CD4-positive, alpha-beta T cell treated with Interleukin-12 subunit alpha and Interleukin-12 subunit beta, for 1 hour (primary cell): ENCODE data around the gene RGS7.
"Not testable (repeated sequence)": the region's sequence is repeated elsewhere in the genome, so short reads cannot be mapped to it uniquely, and the experiment has no call there.

Source experiments
- DNase-seq: peaks from one replicate; pipeline ENCODE4 v3.0.0-alpha.2; 2020

Gene RGS7

DNA sequence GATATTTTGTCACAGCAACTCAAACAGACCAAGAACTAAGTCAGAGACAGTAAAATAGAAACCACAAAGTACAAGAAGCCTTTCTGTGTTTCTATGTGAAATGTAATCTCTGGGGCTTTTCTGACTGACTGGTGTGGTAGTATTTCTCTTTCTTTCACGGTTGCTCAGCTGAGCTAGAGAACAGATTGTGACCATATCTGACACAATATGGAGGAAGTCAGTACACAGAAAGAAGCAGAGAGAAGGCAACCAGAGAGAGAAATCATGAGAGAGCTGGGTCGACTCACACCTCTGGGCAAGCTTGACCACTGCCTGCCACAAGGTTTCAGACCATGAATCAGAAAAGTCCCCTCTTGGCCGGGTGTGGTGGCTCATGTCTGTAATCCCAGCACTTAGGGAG is 536.2 kb downstream of the RGS7 start:
- no peak for DNase-seq

DNA sequence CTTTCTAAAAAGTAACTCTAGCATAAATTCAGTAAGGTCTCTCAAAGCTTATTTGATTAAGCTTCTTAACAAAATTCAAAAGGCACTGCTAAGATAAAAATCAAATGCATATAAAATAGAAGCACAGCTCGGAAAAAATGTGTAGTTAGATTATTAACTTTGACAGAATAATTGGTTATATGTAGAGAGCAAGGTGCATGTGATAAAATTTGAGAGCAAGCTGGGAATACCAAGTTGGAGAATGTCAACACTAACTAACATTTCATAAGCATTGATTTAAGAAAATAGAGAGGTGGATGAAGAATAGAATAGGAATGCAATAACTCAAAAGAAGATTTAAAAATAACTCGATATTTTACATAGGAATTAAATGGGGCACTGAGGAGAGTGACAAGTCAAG is 540.5 kb downstream of the RGS7 start:
- DNase-seq: no peak

DNA sequence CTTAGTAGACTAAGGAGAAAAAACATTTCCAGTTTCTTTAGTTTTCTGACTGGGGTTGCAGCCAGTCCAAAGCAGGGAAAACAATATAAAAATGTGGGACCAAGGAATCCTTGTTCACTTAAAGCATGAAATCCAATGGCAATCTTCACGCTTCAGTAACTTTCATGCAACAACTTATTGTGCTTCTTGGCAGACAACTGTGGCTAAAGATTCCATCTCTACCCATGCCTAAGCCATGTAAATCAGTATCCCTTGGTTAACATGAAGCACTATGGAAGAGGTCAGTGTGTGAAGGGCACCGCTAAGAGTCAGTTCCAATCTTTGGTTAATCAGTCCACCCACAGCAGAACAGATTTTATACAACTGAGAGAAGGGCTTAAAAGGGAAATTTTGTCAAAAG is 543.3 kb downstream of the RGS7 start:
- DNase-seq: no peak

DNA sequence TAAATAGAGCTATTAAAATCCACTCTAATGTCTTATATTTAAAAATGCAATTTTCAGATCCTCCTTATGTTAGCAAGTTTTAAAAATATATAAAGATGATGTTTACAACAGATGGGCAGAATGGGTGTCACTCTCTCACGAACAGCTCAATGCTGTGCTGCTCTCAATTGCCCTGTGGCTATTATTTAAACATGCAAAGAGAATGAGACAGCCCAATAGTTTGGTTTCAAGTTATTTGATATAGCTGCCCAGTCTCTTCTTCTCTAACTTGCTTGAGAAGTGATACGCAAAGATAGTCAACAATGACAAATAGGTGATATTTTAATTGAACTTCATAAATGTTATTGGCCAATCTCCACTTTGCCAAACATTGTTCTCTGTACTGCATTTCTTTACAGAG is 545.7 kb downstream of the RGS7 start:
- no peak for DNase-seq

DNA sequence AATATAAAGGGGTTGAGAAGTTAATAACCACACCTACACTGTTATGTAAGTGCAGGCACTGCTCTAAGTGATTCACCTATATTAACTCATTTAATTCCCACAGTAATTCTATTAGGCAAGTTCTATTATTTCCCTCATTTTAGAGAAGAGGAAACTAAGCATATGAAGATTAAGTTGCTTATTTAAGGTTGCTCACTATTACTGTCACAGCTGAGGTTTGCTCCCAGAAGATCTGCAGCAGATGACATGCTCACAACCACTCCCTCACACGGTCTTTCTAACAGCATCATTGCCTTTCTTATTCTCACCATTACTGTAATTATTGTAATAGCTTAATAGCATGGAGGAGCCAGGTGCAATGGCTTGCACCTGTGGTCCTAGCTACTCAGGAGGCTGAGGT is 548.6 kb downstream of the RGS7 start:
- no peak for DNase-seq

DNA sequence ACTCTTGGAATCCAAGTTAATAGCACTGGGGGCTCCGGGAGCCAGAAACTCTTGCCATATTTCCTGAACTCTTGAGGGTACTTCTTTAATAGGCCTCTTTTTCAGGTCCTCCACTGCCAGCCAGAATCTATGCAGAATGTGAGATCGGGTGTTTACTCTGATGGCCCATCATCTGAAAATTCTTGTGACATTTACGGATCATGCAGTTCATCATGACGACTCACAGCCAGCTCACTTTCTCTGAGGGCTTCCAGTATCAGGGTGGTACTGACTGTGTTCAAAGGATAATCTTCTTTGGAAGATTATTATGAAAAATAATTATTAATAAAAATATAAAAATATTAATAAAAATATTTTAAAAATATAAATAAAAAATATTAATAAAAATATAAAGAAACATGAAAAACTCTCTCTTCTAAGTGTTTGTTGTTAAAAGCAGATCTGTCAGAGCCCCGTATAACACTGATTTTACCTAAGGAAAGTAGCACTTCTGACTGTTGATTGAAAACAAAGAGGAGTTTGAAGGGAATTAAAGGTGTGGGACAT is 550.7 kb downstream of the RGS7 start:
- no peak for DNase-seq

DNA sequence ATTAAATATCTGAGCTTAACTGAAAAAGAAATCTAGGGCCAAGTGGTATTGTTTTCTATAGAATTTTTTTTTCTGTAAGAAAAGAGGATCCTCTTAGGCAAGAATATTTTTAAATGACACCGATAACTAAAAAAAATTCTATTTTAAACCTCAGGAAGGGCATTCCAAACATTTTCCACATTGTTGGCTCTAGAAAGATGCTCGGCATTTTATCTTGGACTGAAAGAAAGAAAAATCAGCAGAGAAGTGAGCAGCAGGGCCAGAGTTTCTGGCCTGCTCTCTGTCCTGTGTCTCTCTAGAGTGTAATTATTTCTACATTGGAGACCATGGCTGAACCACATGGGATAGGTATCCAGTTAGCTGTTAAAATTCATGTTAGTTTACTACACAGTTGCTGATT is 552.5 kb downstream of the RGS7 start:
- no peak for DNase-seq

DNA sequence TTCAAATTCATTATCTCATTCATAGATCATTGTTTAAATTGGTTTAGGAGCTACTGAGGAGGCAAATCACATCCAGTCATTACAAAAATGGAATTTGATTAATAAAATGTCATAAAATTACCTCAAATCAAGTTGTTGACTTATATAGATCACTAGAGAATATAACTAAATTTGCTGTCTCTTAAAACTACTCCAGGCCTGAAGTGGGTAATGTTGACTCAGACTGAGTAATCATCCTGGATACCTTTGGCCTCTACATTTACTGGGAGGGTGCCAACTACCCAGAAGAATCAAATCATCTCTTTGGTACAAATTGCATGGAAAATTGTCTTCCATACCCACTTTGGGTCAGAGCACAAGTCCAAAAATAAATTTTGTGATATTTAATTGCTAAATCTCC is 553.9 kb downstream of the RGS7 start:
- no peak for DNase-seq

DNA sequence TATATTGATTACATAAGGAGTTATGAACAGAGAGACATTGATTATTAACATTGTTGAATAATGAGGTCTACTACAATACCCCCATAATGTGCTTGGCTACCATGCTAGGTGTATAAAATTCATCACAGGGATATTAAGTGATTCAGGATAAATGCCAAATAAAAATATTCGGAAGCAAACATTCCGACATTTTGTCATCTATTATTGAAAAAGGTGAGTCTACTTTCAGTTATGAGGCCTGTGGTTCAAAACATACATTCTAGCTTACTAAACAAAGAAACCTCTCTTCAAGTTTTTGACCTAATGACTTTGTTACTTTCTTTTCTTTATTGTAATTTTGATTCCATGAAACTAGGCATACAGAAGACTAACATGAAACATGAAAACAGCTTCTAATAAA is 554.7 kb downstream of the RGS7 start:
- no peak for DNase-seq

DNA sequence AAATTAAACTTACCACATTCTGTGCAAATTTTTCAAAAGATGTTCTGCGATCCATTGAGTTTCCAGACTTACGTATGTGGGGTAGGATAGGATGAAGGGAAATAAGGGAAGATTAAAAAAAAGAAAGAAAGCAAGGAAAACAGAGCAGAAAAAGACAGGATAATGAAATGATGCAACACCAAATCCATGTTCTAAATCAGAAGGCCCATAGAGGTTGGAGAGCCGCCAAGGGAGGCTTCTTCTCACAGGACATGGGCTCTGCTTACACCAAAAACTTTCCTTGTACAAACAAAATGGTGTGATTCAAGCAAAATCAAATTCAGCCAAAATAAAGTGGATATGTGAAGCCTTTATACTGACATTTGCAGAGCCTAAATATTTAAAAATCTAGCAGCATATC is 555.6 kb downstream of the RGS7 start:
- no peak for DNase-seq

DNA sequence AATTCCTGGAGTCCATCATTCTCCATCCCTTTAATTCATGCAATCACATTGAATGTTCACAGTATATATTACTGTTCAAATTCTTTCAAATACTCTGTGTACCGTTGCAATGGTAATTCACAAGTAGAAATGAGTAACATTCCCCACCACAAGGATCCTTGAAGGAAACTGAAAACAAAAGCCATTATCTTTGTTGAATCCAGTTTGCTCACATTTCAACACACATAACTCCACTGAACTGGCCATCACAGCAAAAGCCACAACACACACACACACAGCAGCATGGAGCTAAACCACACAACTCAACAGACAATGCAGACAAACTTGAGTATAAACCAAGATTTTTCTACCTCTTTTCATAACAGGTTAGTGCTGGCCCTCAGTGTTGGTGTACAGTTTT is 556.7 kb downstream of the RGS7 start:
- no peak for DNase-seq

DNA sequence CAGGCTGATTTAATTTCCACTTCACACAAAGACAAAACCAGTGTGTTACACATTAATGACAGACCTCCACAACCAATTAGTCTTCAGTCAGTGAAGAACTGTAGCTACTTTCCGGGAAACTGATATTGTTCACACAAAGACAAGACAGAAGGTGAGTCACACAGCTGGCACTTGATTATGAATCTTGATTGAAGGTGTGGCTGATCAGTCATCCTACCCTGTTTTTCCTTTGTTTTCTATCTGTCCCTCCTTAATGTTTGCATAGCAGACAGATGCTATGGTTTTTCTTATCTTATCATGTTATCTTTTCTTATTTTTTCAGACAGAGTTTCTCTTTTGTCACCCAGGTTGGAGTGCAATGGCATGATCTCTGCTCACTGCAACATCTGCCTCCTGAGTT is 560.0 kb downstream of the RGS7 start:
- no peak for DNase-seq

DNA sequence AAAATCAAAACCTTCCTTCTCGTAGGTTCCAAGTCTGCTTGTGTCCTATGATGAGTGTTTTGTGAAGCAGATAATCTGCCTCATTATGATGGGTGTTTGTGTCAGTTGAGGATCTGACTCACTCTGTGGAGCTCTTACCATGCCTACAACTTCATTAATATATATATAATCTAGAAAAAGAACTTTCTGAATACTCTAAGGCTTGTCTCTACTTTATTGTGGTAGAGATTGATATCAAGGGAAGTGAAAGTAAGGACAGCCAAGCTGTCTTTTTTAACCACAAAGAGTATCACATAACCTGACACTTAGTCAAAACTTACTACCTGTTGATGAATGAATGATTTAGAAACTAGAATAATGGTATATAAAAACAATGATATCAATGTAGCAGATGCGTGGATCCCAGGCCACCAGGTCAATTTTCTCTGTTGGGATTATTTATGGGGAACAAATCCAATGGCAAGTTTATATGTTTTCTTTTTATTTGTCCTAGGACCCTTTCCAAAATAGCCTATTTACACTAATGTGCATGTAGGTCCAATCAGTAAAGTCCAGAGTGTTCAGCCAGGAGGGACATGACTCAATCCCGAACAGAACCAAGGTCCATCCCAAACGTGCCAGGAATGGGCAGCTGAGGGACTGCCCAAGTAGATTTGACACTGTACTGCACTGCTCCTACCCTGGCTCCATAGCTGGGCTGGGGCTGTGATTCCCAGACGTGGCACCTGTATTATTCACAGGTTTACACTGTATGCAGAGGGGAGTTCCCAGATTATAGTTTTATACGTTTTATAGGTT is 562.8 kb downstream of the RGS7 start:
- DNase-seq: no peak

DNA sequence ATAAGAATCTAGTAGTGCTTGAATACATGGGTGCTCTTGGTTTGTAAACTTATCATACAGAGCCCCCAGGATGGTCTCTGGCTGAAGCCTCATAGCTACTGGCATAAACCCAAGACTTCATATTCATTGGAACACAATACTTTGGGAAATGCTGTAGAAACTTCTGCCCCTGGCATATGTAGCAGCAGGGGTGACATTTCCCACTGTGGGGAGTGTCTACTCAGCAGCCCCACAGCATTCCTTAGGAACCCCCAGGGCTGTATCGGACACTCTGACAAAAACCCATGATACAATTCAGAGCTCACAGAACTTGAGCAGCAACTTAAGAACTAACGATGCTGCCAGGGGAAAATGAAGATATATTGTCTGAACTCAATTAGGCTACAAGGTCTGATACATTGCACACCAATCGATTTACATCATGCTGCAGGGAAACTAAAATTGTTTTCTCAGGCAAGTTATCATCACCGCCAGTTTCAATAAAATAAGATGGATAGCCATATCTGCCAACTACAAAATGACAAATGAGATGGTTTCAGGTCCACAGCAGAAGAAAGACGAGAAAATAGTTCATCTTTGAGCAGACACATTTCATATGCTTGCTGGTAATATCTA is 564.0 kb downstream of the RGS7 start:
- no peak for DNase-seq

DNA sequence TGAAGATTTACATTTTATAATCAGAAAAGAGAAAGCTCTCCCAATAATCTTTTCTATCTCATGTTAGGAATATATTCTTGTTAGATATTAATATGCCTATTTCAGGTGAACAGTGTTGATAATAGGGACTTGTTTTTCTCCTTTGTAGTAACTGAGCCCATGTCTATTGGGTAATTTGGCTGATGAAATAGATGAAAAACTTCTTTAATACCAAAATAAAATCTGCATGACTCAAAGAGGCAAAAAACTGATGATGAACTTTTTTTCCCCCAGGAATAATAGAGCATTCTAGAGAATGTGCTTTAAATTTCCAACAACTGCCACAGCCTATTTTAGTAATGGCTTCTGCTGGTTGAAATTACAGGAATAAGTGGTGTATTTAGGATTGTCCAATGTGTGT is 566.1 kb downstream of the RGS7 start:
- no peak for DNase-seq

DNA sequence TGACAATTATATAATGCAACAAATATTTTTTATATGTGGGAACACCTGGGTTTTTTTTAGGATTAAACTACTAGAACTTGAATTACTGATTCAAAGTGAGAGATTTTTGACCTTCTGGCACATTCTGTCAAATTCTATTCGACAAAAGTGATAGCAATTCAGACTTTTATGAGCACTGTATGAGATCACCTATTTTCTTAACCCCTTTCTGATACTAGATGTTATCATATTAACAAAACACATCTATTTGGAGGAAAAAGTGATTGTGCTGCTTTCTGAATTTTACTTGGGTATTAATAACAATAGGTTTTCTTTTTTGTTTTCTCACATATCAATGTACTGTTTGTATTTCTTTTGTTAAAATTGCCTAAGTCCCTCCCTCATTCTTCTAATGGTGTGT is 570.1 kb downstream of the RGS7 start:
- DNase-seq: no peak

DNA sequence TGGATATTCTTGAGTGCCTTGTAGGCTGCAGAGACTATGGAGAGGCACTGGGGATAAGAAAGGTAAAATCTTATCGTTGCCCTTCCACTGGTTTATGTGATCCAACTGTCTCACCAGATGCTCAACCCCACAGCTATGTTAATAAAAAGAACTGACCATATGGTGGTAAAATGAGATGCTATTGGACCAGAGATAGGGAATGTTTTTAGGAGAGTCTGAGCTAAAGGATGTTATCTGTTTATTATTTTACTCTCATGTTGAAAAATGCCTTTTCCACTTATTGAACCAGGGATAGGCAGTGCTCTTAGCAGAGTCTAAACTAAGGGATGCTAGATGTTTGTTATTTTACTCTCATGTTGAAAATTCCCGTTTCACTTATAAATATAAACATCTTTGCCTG is 572.2 kb downstream of the RGS7 start:
- DNase-seq: no peak

DNA sequence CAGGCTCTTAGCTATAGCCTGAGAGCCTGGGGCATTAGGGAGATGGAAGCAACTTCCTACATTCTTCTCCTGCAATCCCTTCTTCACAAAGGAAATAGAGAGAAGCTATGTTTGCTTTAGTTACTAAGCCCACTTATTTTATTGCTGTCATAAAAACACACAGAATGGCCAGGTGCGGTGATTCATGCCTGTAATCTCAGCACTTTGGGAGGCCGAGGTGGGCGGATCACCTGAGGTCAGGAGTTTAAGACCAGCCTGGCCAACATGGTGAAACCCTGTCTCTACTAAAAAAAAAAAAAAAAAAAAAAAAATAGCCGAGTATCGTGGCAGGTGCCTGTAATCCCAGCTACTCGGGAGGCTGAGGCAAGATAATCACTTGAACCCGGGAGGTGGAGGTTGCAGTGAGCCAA is 573.3 kb downstream of the RGS7 start:
- not testable (repeated sequence) for DNase-seq

DNA sequence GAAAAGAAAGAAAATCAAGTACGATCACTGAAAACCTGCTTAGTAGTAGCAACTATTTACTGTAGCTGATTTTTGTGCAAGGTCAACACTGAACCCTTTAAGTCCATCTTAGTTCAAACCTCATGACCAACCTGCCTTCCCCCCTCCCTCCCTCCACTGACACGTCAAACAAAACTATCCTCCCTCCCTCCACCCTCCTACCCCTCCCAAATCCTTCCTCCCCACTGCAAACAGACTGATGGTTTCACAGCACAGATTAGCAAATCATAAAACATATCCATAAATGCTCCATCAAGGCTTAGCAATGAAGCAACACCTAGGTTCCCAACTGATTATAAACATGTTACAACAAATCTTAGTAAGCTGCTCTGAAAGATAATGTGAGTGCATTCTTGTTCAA is 580.8 kb downstream of the RGS7 start:
- no peak for DNase-seq

DNA sequence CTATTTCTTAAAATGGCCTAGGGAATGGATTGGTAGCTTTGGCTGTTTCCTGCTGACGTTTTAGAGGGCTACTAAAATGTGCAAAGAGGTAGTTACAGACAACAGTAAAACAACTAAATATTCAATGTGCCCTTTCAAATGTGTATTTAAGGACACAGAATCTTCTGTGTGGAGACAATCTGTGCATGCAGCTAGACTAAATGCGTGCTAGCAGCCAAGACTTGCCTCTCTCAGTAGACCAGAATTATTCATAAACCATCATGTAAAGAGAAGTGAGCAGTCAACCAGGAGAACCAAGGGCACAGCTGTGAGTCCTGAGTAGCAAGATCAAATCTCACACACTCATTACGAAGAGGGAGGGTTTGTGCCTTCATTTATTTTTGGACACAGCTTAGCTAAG is 584.9 kb downstream of the RGS7 start:
- no peak for DNase-seq

DNA sequence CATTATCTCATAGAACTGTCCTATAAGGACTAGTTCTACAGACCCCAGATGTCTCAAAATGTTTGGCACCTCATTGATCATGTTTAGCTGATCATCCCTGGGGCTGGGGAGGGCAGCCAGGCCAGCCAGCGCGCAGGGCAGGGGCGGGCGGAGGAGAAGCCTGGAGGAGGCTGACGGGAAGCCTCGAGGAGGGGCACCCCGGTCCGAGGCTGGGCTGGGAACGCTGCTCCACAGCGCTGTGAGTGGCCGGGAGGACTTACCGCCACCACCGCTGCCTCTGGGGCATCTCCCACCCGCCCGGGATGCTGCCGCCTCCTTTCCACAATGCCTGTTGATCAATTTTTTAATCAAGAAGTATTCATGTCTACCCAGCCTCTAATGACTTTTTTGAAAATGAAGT is 585.6 kb downstream of the RGS7 start:
- no peak for DNase-seq

DNA sequence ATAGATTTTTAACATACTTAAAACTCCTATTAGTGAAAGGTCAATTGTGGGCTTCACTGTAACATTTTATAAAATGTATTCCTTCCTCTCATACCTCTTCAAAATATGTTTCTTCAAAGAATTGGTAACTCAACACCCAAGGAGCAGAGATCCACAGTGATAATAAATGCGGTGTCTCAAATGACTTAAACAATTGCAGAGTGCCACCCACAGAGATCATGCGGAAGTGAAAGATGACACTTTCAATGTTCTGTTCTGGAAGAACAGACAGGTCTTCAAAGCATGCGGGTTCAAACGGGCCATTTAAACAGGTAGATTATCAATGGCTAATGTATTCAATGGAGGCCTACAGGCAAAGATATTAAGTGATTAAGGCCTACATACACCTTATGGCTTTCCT is 588.0 kb downstream of the RGS7 start:
- no peak for DNase-seq

DNA sequence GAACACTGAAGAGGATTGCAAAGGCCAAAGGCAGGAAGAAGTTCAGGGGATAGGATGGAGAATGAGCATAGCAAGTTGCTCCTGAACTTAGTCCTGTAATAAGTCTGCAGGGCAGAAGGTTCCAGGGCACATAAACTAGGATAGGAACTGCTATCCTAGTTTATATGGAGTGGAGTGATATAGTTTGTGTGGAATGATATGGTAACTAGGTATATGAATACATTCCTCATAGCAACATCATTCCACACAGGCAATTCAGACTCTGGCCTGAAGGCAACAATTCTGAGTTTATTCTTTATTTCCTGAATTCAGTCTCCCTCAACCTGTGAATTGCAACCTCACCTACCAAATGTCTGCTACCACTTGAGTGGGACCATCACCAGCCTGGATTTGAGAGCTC is 590.2 kb downstream of the RGS7 start:
- no peak for DNase-seq

DNA sequence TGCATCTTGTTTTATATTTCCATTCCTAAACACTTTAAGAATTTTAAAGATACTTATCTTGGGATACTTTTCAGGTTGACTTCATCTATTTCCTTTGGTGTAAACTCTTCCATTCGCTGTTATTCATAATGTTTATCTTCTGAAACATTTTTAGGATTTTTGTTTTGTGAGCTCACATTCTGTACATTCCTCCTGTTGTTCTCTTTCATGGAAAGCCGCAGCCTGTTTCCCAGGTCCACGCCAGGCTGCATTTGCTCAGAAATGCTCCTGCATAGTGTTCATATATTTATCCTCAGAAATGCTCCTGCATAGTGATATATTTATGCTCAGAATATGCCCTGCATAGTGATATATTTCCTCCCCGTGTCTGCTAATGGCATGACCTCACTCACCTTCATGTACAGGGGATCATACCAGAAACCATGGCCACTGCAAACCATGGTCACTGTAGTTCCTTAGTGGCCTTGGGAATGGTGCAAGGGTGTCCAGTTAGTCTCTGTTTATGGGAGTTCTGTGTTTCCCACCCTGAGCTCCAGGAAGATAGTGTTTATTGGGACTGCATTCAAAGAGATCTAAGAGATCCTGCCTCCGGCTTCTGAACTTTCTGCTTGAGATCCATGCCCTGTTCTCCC is 591.2 kb downstream of the RGS7 start:
- no peak for DNase-seq
